ENCODE measurements around the gene CHGA. TPM values are rescaled to one million over a fixed set of nuclear protein-coding genes. Genes with fewer than 3 reads are reported as not detected.
A peak's percentile ranks its signal among the peaks of the same experiment; 100 is the strongest.

Gene CHGA
- total RNA-seq, 6 donors from 2014 or later, result 0.46 to 0.81 TPM; not detected in 4

- no peaks in the 10 kb centered on the region for H3K36me3 ChIP-seq
- WGBS, 2 donors, result 63 to 64% methylated on average over 12 to 14 of the region's 14 CpGs
- H3K4me1 ChIP-seq, result peaks cover 0 to 10% (median 0%) of the 10 kb centered on the region in 4 donors
- H3K4me3 ChIP-seq, result no peak overlapping the region
- H3K27me3 ChIP-seq, result peaks cover 0 to 10% (median 2%) of the 10 kb centered on the region in 4 donors
- TF ChIP-seq POLR2AphosphoS5 (IDR thresholded peaks at IDR 0.05) (no peak), CTCF (IDR thresholded peaks at IDR 0.05) (no peak), POLR2A (IDR thresholded peaks at IDR 0.05) (no peak), EP300 (IDR thresholded peaks at IDR 0.05) (no peak)
- H3K27ac ChIP-seq, result no peak overlapping the region
- H3K9me3 ChIP-seq, result no peaks in the 10 kb centered on the region
- ATAC-seq (ENCODE audit: low FRiP score in 2 of 2) (no peak), DNase-seq (no peak)
Measured at GRCh38 chr14:92927349-92928257, 4.7 kb downstream of the CHGA start.

- 70 to 80% methylated on average over 2 to 3 of the region's 3 CpGs for WGBS, 2 donors
- ATAC-seq (ENCODE audit: low FRiP score in 2 of 2) (no peak), DNase-seq (no peak)
- no peaks in the 10 kb centered on the region for H3K9me3 ChIP-seq
- H3K4me3 ChIP-seq, result no peak overlapping the region
- no peaks in the 10 kb centered on the region for H3K36me3 ChIP-seq
- H3K27ac ChIP-seq, result no peak overlapping the region
- TF ChIP-seq POLR2A (IDR thresholded peaks at IDR 0.05) (no peak), EP300 (IDR thresholded peaks at IDR 0.05) (no peak), POLR2AphosphoS5 (IDR thresholded peaks at IDR 0.05) (no peak), CTCF (IDR thresholded peaks at IDR 0.05) (no peak)
- peaks cover 0 to 6% (median under 1%) of the 10 kb centered on the region in 4 donors for H3K27me3 ChIP-seq
- peaks cover 0 to 3% (median 0%) of the 10 kb centered on the region in 4 donors for H3K4me1 ChIP-seq
Measured at GRCh38 chr14:92928258-92928629, 5.3 kb downstream of the CHGA start.

GRCh38 chr14:92928961-92929688 is 6.2 kb downstream of the CHGA start:
- DNase-seq, result peak in 1 of 2 donors; percentile 54
- TF ChIP-seq POLR2AphosphoS5 (IDR thresholded peaks at IDR 0.05) (no peak), CTCF (IDR thresholded peaks at IDR 0.05) (no peak), EP300 (IDR thresholded peaks at IDR 0.05) (no peak), POLR2A (IDR thresholded peaks at IDR 0.05) (no peak)
- no peak for ATAC-seq (ENCODE audit: low FRiP score in 2 of 2)
- Histone ChIP-seq H3K36me3 (no peaks in the 10 kb centered on the region), H3K4me1 (no peaks in the 10 kb centered on the region), H3K27me3 (no peaks in the 10 kb centered on the region), H3K4me3 (no peak overlapping the region), H3K9me3 (no peaks in the 10 kb centered on the region), H3K27ac (no peak overlapping the region)
- 82 to 84% methylated on average over 6 to 12 of the region's 12 CpGs for WGBS, 2 donors

GRCh38 chr14:92929689-92930608 is 7.0 kb downstream of the CHGA start:
- no peaks in the 10 kb centered on the region for H3K36me3 ChIP-seq
- TF ChIP-seq POLR2AphosphoS5 (IDR thresholded peaks at IDR 0.05), result no peak
- TF ChIP-seq EP300 (IDR thresholded peaks at IDR 0.05), result no peak
- no peak for TF ChIP-seq CTCF (IDR thresholded peaks at IDR 0.05)
- TF ChIP-seq POLR2A (IDR thresholded peaks at IDR 0.05), result no peak
- no peaks in the 10 kb centered on the region for H3K9me3 ChIP-seq
- no peak overlapping the region for H3K27ac ChIP-seq
- H3K27me3 ChIP-seq, result no peaks in the 10 kb centered on the region
- 87 to 90% methylated on average over 17 to 20 of the region's 20 CpGs for WGBS, 2 donors
- ATAC-seq (ENCODE audit: low FRiP score in 2 of 2) (no peak), DNase-seq (no peak)
- no peaks in the 10 kb centered on the region for H3K4me1 ChIP-seq
- no peak overlapping the region for H3K4me3 ChIP-seq

All from upper lobe of left lung (tissue), 6 donors.